Inflammatory macrophage treated with lipopolysaccharide for 4 hours (primary cell): ENCODE data around the gene PYGL.
"Not testable (repeated sequence)": the region's sequence is repeated elsewhere in the genome, so short reads cannot be mapped to it uniquely, and the experiment has no call there.

Experiments used
- DNase-seq: peaks from one replicate; pipeline ENCODE4 v3.0.0-alpha.2; 2020

Gene PYGL

DNA sequence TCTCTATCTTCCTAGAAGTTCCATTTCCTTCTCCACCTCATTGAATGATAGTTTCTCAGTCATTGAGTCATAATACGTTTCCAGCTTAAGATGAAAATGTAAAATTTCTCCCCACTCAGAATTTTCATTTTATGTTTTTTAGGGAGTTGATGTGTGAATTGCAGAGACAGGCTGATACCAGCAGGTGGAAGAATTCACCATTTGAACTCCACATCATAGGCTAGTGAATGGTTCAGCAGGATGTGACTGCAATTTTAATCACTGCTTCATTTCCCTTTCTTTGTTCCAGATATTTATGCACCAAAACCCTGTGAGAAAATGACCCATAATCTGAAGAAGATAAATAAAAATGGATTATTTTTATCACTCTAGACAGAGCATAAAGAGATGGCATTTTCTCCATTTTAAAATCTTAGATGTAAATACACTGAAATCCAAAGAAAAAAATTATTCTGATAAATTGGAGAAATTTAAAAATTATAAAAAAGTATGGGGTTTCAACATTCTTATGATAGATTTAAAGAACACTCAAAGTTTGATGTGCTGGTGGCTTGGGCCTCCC is 10.6 kb upstream of the PYGL start:
- DNase-seq, result peak; percentile 70

DNA sequence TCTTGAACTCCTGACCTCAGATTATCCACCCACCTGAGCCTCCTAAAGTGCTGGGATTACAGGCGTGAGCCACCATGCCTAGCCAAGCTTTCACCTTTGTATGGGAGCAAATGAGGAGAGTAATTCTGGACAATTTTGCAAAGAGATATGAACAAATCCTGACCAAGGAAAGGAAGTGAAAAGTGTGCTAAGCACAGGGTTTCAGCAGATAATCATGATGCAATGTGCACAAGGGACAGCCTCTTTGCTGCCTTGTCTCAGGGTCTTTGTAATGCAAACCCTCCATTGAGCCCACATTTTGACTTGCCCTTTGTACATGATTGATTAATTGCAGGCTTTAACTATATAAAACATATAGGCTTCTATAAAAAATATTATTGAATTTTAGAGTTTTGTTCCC is 9.2 kb upstream of the PYGL start:
- peak; percentile 58 for DNase-seq

DNA sequence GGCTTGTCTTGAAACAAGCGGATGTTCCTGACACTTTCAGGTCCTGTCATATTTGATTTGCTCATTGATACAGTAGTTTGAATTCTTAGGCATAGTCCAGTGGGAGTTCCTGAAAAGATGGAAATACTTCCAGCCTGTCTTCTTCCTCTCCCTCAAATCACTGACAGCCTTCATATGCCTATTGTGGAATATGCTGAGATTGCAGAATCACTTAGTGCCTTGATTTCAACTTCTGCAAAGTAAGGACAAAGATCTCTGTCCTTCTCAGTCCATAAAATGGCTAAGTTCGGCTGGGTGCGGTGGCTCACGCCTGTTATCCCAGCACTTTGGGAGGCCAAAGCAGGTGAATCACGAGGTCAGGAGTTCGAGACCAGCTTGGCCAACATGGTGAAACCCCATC is 6.7 kb upstream of the PYGL start:
- no peak for DNase-seq

DNA sequence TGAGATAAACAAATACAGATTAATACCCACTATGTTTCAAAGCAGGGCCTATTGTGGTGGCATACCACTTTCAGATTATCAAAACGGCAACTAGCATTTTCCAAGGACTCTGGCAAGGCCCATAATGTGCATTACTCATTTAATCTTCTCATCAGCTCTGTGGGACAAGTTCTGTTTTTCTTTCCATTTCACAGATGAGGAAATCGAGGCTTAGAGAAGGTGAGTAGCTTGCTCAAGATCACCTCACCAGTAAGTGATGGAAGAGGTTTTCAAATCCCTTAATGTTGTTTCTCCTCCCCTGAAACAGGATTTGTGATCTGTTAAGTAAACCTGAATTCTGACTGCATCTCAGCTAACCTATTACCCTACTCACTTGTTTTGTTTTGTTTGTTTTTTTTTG is 3.9 kb upstream of the PYGL start:
- DNase-seq, result no peak

DNA sequence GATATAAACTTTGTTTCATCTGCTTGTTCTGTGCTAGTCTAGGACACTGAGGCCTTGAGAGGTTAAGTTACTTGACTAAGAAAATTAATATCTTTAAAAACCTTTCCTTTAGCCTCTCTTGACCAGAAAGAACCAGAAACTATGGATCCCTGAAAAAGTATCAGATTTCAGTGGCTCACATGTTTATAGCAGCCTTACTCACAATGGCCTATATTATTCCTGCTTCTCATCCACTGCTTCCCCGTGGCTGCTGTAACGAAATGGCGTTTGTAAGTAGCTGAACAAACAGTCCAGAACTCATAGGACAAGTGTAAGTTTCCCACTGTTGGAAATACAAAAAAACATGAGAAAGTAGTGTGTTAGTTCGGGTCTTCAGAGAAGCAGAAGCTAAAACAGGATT is 3.2 kb upstream of the PYGL start:
- DNase-seq, result no peak

DNA sequence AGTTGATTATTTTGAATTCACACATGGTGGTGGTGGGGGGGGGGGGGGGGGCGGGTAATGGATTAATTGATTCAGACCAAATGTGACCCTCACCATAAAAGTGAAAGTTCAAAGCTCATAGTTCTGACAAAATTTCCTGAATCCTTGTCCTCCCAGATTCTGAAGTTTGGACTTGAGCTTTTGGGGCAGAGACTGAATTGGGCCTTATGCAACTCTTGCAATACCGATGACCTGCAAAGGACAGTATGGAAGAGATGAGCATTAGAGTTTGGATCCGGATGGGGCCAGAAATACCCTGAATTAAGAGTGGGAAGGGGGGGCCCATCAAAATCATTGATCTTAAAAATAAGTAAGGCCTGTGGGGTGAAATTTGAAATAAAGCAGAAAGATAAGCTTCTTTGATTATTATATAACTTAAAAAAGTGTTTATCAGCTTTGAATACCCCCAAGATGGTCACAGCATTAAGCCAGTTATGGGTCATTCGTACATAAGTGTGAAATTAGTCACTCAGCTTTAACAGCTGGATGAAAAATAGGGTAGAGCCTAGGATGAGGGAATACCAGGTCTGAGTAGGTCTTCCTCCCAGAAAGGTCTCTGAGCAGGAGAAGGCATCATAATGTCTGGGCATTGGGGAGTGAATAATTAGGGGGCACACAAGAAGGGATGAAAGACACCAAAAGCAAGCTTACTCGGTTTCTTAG is 2.1 kb upstream of the PYGL start:
- no peak for DNase-seq

DNA sequence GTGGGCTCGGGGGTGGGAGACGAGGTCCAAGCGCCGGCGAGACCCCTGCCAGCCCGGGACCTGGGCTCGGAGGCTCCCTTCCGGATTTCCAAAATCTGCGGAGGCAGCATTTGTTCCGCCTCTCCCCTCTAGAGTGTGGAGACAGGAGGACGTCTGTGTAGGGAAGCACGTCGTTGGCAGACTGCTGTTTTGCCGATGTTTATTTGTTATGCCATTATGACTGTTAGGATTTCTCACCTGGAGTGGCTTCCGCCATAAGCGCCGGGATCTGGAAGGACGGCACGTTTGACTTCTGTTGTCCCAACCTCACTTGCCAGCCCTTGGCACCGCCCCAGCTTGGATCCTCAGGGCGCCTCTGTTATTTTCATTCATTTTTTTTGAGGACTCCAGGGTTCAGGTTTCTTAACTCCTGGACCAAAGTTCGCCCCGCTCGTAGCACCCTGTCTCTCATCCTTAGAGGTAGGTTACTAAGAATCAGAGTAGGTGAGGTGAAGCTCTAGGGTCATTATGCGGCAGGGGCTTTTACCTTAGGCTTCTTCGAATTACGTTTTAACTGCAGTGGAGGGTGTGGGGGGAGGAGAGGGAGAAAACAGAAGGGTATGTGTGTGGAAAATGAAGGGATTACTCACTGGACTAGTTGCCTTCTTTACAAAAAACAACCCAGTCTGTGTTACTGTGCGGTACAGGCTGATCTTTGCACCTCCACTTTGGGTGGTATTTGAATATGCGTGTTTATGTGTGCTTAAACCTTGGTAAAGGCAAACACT is 547 bp upstream of the PYGL start:
- DNase-seq, result no peak

DNA sequence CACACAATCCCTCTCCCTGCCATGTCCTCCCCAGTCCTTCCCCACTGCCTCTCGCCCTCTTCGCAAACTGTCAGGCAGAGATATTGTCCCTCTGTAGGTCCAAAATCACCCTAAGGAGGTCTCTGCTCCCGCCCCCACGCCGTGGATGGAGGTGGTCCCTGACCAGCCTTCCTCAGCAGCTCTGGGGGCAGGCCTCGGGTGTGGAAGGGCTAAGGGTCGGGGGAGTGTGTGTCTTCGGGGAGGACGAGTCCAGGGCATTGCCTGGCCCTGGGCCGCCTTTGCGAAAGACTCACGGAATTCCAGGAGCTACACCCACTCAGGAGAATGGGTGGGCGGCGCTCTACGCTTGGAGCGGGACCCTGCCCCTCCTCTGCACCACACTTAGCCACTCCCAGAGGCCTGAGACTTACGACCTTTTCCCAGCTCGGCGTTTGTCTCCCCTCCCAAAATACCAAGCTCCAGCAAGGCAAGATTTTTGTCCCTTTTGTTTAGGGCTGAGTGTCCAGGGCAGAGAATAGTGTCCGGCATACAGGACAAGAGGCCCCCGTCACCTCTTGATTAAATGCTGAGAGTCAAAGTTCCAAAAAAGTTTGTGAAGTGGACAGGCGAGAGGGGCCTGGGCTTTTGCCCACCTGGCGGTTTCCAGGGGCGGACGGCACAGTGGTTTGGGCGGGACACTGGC is 881 bp downstream of the PYGL start:
- no peak for DNase-seq

DNA sequence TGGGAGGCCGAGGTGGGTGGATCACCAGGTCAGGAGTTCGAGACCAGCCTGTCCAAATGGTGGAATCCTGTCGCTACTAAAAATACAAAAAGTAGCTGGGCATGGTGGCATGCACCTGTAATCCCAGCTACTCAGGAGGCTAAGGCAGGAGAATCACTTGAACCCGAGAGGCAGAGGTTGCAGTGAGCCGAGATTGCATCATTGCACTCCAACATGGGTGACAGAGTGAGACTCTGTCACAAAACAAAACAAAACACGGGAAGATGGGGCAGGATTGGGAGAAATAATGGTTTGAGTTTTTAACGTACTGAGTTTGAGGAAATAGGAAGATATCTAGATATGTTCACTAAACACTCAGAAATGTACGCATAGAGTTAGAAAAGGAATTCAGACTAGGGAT is 2.6 kb downstream of the PYGL start:
- DNase-seq, result not testable (repeated sequence)

DNA sequence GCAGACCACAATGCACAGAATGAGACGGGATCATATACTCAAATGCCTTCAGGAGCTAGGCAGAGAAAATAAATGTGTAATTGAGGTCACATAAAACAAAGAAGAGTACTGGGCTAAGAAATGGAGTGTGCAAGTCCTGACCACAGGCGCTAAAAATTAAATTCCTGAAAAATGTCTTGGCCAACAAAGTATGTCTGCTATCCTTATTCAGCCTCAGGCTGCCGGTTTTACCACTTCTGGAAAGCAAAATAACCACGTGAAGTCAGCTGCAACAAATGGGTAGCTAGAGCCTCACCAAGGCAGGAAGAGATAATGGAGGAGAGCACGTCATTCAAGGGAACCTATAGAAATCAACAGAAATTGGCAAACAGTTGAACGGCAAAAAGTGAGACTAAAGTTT is 3.1 kb downstream of the PYGL start:
- no peak for DNase-seq

DNA sequence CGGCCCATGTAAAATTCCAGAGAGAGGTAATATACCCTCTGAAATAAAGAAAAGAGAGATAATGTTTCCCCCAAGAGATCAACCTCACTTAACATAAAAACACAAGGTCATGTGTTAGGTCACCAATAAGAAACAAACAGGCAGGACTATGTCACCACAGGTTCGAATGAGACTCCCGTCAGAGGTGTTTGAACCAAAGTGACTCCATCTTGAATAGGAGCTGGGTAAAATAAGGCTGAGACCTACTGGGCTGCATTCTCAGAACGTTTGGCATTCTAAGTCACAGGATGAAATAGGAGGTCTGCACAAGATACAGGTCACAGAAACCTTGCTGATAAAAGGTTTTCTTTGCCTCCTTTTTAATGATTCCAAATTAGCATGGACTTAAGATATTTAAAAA is 6.5 kb downstream of the PYGL start:
- no peak for DNase-seq

DNA sequence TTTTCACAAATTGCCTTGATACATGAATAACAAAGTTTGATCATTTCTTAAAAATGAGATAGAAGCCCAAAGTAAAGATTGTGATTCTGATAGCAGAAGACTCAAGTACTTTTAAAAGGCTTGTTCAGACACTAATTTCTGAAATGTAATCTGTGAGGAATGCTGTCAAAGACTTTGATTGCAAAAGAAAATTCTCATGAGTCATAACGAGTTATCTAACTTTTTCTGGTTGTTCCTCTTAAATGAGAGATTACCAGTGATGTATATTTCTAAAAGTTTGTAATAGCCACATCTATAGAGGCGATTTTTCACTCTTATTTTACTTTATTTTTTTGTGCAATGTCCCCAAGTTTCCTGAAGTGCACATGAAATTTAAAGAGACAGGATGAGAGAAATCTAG is 7.0 kb downstream of the PYGL start:
- DNase-seq, result peak; percentile 86

DNA sequence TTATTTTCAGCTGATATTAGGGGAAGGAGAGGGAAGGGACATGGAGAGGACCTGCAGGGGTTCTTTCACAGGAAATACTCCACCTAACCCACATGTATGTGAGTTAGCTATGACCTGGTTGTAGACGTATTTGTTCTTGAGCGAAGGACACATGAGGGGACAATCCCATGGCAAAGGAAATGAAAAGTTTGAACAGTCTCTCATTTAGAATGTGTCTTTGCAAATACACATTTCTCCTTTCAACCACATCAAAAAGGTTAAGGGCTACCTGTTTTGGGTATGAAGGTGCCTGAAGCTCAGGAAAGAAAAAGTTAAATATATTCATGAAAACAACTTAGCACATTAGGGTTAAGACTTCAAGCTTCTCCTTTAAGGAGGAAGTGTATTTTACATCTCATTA is 7.4 kb downstream of the PYGL start:
- DNase-seq, result no peak

DNA sequence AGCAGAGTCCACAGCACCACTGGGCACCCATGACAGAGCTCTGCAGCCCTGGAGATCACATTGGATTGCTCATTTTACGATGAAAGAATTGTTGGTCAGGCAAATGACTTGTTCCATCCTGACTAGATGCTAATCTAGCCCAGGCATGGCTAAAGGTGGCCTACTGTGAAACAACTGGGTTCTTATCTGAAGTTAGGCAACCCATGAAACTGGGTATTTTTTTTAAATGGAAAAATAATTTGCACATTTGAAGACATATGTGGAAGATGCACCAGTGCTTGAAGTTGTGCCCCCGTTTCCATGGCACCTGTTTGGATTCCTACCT is 8.3 kb downstream of the PYGL start:
- DNase-seq, result no peak

DNA sequence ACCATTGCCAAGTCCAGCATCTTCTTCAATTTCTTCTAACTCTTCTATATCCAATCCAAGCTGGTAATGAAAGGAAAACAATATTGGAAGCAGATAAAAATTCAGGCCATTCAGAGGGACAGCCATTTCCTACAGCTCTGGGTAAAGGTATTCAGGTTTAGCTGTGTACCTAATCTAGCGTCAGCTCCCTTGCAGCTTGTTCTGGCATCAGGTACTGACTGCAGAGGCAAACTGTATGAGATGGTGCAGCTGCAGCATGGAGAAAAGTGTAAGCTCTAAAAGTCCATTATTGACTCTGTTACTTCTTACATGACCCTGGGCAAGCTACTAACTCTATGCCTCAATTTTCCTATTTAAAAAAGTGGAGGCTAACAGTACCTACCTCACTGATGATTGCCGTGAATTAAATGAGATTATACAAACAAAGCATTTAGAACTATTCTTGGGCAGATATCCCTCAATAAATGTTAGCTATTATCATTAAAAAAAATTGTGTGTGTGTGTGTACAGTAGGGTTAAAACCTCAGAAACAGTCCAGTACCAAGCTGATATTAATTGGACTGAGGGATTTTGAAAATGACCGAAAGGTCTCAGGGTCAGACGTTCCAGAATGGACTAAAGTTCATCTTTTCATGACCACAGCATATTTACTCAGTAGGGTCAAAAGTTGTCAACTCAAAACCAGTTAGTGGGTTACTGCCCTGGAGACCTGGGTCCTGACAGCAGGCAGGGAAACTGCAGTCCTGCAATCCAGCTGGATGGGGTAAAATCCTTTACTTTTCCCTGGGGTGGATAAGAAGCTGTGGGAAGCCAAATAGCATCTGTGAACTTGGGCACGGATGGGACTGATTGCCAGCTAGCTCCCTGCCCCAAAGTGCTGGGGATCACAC is 8.9 kb downstream of the PYGL start:
- DNase-seq, result no peak

DNA sequence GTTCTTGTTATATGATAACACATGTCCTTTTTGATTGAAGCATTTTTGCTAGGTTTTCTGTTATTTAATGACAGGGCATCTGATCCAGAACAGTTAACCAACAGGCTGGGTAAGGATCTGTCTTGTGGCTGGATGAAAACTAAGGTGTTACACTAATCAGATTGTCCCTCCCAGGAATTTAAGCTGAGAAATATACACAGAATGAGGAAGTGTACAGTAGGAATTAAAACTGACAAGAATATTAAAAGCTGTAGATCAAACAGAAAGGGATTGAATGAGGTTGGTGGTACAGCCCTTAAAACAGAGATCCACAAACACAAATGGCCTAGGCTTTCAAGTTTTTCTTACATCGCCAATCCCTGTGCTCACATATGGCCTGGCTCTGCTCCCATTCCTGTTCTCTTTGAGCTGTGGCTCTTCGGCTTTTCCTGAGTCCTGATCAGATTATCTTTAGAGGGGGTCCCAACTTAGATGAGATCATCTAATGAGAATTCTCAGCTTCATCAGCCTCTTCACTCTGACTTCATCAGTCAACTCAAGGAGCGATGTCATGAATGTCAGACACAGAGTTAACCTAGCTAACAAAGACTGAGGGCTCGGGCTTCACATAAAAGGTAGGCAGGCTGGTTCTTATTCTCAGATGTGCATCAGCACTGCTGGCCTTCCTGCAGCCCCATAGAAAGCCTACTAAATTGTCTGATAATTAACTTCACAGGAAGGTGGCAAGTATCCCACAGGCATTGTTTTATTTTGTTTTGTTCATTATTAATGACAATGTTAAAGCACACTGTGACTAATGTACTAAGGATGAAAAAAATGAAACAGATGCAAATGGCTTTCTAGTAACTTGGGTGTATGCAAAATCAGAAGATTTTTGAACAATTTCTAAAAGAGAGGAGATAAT is 11.4 kb downstream of the PYGL start:
- DNase-seq, result no peak

DNA sequence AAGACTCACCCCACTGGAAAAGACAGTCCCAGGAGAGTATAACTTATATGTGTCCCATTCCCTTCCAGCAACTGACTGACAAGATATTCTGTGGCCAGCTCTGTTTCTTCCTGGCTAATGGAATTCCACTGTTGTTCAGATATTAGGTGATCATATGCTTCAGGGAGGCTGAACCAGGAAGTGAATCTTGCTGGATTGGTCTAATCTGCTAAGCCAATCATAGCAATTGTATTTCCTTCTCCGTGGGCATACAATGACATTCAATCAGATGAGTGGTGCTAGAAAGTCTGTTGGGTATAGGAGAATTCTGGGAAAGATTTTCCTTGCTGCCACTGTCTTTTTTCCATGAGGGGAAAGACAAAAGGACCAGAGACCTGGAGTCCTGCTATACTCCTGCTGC is 12.1 kb downstream of the PYGL start:
- DNase-seq, result peak; percentile 49

DNA sequence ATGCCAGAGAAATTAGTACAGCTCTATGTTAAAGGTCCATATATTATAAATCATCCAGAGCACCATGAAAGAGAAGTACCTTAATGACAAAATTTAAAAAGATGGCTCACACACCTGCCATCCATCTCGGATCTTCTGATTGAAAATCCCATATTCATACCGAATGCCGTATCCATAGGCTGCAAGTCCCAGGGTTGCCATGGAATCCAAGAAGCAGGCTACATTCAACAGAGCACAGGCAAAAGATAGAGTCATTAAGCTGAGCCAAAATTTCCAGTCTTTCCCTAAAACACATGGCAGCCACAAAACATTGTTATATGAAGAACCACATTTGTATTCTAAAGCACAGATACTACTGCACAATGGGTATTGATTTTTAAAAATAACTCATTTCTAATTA is 12.7 kb downstream of the PYGL start:
- DNase-seq, result no peak

DNA sequence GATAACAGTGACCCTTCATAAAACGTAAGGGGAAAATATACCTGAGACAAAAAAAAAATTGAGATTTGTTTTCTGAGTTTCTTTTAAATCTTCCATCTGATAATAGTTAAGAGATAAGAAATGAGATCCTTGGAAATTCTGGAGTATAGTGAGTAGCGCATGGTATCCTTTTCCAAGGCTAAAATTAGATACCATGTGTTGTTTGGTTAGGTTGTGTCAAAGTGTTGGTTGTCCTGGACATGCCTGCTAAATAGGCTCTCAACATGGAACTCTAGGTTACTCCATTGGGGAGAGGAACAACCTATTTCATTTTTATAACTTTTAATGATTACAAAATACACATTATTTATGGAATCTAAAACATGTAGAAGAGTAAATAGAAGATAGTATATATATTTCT is 14.8 kb downstream of the PYGL start:
- DNase-seq, result no peak

DNA sequence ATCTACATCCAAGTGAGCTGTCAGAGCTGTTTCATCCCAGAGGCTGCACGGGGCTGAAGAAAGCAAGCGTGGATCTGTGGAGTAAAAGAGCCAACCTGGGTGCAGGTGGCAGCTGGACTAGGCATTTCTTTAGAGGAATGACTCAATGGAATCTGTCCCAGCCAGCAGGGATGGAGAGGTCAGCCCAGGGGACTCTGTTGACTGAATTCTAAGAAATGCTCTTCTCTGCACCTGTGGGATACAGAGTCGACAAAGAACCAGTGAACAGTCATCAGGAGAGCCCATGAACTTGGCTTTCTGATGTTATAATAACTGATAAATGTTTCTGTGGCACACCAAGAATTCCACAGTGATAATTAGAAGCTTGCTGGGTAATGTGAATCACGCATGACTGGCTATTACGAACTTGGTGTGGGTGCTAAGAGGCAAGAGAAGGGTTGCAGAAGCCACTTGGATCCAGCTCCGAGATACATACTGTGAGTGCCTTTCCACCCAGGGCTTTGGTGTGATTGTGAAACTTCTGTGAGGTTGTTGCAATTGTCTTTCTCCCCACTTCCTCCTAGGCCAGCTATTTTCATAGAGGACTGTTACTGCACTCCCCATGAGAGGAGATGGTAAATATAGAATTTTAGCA is 16.2 kb downstream of the PYGL start:
- peak; percentile 94 for DNase-seq

DNA sequence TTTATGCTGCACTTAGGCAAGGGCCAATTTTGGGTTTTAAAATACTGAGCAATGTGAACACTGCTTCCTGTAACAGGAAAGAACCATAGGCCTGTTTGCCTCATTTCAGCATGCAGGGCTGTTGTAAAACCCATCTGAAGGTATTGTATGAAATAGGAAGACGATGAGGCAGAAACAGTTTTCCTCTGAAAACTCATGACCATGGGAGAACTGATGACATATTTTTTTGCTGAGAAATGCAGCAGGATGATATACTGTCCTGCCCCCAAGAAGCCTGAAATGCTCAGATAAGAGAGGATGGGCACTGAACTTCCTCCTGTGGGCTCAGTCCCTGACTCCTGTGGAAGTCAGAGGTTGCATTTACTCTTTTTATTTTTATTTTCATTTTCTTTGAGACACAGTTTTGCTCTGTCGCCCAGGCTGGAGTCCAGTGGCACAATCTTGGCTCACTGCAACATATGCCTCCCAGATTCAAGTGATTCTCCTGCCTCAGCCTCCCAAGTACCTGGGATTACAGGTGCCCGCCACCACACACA is 17.4 kb downstream of the PYGL start:
- DNase-seq, result peak; percentile 84
